Stimulated activated CD8-positive, alpha-beta memory T cell treated with anti-CD3 and anti-CD28 coated beads, Interleukin-2, amount 100 ng/mL, for 1 hour (primary cell): ENCODE measurements around the gene LIPC.

Experiments
- DNase-seq, 2 donors: peaks; one replicate each; pipeline ENCODE4 v3.0.0-alpha.2; 2020; ENCODE audit warnings: low read depth in 2 of 2

The LIPC gene

GRCh38 chr15:58494567-58494966, 62.8 kb downstream of the LIPC start:
- no peak for DNase-seq

DNA sequence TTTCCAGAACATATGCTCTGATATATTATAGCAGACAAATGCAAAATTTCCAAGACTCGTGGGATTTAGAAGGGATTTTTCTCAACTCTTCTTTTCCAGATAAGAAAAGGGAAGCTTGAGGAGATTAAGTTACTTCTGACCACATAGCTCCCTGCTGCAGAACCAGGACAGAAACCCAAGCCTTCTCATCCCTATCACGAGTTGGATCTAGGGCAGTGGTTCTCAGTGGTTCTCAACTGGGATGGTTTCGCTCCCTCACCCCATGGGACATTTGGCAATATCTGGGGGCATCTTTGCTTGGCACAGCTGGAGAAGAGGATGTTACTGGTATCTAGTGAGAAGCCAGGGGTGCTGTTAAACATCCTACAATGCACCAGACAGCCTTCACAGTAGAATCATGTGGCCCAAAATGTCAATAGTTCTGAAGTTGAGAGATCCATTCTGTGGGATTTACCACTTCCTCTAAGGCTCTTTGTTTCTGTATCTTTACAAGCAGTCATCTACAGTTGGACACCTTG, 64.2 kb downstream of the LIPC start:
- no peak for DNase-seq

GRCh38 chr15:58497046-58497785, 65.4 kb downstream of the LIPC start:
- DNase-seq, result no peak

- DNase-seq, result no peak
Observed at GRCh38 chr15:58498821-58499580, 67.2 kb downstream of the LIPC start.

DNA sequence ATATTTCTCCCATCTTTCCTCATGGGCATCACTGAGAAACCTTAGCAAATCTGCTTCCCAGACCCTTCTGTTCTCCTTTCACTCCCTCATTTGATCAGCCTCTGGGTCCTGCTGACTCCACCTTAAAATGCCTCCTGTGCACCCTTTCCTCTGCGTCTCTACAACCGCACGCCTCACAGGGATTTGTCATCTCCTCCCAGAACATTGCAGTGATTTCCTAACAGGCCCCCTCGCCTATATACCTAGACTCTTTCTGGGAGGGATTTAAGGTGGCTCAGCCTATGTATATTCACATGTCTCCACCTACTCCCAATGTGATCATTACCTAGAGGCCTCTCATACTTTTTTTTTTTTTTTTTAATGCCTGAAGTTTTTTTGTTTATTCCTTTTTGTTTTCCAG, 69.2 kb downstream of the LIPC start:
- DNase-seq, result no peak

GRCh38 chr15:58501636-58502188, 69.9 kb downstream of the LIPC start:
- no peak for DNase-seq

GRCh38 chr15:58503139-58504027, 71.6 kb downstream of the LIPC start:
- DNase-seq, result no peak

DNA sequence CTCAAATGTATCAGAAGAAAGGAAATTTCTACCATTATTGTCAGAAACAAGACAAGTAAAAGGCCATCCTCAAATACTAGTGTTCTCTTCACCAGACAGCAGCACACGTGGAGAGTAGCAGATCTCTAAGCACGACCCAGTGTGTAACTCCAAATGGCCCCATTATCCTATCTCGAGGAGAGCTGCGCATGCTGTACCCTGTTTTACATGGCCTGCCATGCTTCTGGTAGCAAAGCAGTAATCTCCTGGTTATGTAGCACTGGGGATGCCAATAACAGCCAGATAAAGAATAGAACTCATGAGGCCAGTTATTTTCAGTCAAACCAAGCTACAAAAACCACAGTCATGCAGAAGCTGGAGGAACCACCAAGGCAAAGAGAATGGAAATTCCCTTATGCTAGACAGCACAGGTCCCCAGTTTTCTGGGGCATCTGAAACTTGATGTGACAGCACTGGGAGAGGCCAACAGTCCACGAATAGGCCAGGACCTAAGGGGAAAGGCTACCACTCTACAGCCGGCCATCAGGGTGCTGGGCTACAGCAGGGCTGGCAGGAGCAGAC, 73.0 kb downstream of the LIPC start:
- no peak for DNase-seq

DNA sequence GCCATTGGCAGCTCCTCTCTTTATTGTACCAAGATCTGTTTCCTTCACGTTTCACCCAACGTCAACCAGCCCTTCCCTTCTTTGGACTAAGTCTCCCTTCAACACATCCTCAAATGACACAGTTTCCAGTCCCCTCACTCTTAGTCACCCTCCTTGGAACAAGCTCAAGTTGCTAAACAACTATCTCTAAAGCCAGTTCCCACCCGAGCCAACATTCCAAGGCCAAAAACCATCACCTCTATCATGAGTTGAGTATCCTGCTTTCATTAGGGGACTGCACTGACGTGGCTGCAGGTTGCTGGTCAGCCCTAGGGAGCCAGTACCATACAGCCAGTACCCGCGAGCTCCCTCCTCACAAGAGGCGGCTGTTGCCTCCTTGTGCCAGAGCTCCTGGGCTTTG, 73.8 kb downstream of the LIPC start:
- no peak for DNase-seq

GRCh38 chr15:58506064-58506490, 74.3 kb downstream of the LIPC start:
- no peak for DNase-seq

GRCh38 chr15:58506783-58507668, 75.2 kb downstream of the LIPC start:
- no peak for DNase-seq

DNA sequence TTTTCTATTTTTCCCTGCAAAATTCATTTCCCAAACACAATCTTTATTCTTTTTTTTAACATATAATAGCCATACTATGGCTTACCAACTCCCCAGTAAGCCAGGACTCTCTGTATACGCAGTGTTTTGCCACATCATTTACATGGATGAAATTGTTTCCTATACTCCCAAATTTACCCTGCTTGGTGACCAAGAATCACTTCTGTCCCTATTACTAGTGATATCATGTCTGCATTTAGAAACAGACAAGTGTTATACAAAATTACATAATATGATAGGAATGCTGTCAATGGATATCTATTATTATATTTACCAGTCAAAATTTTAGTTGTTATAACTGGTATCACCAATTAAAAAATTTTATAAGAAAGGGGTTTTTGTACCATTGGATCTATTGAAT, 77.8 kb downstream of the LIPC start:
- no peak for DNase-seq

- DNase-seq, result no peak
Observed at GRCh38 chr15:58510715-58511598, 79.2 kb downstream of the LIPC start.

- no peak for DNase-seq
Observed at GRCh38 chr15:58511599-58511987, 79.8 kb downstream of the LIPC start.

DNA sequence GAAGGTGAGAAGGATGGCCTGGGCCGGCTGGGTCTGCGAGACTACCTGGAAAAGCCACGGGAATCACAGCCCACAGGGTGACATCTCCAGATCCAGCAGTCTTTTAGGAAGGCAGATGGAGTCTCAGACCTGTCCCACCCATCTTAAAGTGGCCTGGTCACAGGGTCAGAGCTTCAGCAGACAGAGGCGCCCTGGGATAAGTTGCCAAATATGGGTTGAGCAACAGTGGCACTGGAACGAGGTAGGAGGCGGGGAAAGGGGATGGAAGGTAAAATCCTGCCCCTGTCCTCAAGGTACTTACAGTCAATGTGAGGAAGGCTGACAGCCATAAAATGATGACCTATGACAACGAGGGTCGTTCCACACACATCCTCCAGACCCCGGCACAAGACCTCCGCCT, 80.7 kb downstream of the LIPC start:
- DNase-seq, result no peak

- DNase-seq, result no peak
Observed at GRCh38 chr15:58513008-58513407, 81.2 kb downstream of the LIPC start.

DNA sequence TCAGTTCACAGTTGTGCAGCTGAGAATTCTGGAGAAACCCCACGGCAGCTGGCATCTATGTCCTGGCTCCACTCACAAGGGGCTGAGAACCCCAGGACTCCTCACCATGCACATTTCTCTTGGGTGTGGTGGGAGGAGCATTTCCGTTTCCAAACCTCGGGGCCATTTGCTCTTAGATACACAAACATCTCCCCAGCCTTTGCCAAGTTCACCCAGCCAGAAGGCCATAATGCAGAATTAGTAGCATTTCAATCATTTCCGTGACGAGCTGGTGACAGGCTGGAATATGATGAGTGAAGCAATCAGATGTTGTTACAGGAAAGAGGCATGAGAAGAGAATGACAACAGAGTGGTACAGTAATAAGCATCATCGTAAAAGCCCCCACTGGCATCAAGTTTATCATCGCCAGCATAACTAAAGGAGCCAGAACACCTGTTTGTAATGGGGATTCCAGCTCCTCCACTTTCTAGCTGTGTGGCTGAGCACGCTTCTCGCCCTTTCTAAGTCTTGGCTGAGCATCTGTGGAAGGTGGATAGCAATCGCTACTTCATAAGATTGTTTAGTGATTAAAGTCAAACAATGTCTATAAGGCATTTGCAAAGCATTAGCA, 82.0 kb downstream of the LIPC start:
- DNase-seq, result no peak

DNA sequence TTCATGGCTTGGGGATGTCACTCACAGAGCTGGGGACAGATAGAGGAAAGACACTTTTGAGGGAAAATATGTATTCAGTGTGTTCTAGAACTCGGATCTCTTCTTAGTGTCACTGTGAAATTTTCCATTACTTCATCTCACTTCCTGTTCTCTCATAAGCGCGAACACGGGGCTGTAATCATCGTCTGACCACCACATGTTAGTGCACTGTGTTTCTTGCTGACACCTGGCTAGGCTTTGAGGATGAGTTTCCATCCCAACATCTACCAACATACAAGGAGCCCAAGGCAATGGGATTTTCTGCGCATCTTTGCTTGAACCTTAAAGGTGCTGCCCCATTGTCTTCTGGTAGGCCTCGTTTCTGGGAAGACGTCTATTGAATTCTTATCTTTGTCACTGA, 84.0 kb downstream of the LIPC start:
- no peak for DNase-seq

DNA sequence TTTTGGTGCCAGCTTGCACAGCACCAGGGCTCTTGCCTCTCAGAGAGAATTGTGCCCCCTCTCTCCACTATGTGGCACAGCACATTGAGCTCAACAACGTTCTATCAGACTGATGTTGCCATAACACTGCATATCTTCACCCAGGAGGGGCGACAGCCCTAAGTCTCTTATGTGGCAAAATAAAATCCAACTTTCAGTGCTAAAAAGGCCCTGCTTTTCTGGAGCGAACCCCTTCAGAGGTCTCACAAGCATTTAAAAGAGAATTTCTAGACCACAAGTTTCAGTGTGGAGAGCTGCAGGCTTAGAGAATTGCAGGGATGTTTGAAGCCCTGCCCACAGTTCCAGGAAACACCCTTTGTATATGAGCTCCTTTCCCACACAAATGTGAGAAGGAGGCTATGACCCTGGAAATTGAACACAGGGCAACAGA, 85.5 kb downstream of the LIPC start:
- DNase-seq, result no peak
